DOHH2 (cell line): ENCODE data around the gene CAV1.

Experiments used
- EZH2phosphoT487 ChIP-seq: fragments of 200-600 bp; sonication (generic); IDR thresholded peaks from 2 replicates; pipeline ENCODE4 v1.6.1; 2017; ENCODE audit warnings: borderline replicate concordance, mild to moderate bottlenecking, antibody characterized with exemption, low read length, moderate library complexity, mixed read lengths
- TF ChIP-seq, protein P1 (sequence below): fragments of 200-600 bp; sonication (generic); IDR thresholded peaks from one replicate; pipeline ENCODE4 v1.5.1; 2014; ENCODE audit warnings: antibody characterized with exemption, mild to moderate bottlenecking, low read depth, low read length; ENCODE audit not compliant: poor library complexity, severe bottlenecking

DNA sequence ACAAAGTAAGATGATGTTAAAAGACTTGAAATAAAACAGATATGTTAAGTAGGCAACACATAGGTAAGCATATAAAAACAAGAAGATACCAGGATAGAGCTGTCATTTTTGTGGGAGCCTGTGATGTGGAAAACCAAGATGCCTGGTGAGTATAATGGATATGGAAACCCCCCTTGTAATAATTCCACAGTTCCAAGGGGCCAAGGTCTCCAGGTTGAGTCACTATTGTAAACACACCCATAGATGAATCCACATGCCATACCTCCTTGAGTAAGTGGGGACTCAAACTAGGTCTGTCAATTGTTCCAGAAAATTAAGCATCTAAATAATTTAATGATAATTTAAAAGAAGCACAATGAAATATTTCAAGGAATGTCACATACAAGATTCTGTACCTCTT is 15.9 kb downstream of the CAV1 start:
- TF ChIP-seq, protein P1, sequence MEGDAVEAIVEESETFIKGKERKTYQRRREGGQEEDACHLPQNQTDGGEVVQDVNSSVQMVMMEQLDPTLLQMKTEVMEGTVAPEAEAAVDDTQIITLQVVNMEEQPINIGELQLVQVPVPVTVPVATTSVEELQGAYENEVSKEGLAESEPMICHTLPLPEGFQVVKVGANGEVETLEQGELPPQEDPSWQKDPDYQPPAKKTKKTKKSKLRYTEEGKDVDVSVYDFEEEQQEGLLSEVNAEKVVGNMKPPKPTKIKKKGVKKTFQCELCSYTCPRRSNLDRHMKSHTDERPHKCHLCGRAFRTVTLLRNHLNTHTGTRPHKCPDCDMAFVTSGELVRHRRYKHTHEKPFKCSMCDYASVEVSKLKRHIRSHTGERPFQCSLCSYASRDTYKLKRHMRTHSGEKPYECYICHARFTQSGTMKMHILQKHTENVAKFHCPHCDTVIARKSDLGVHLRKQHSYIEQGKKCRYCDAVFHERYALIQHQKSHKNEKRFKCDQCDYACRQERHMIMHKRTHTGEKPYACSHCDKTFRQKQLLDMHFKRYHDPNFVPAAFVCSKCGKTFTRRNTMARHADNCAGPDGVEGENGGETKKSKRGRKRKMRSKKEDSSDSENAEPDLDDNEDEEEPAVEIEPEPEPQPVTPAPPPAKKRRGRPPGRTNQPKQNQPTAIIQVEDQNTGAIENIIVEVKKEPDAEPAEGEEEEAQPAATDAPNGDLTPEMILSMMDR = no peak
- TF ChIP-seq EZH2phosphoT487 = no peak
